HG03460 (cell line): ENCODE data around the gene PER2.

Experiments
- ATAC-seq: cut with Tn5 transposase; IDR thresholded peaks from one replicate; pipeline ENCODE4 v1.9.1; 2021; ENCODE audit not compliant: unreplicated experiment

PER2 gene

GRCh38 chr2:238252766-238253630 lies 35.4 kb downstream of the PER2 start:
- no peak for ATAC-seq

- ATAC-seq: no peak
Measured at GRCh38 chr2:238251986-238252385, 36.4 kb downstream of the PER2 start.

- ATAC-seq: no peak
Measured at GRCh38 chr2:238251331-238251730, 37.1 kb downstream of the PER2 start.

- ATAC-seq: no peak
Measured at GRCh38 chr2:238250896-238251295, 37.5 kb downstream of the PER2 start.

- ATAC-seq: no peak
Measured at GRCh38 chr2:238247841-238248453, 40.5 kb downstream of the PER2 start.

GRCh38 chr2:238247002-238247822 lies 41.2 kb downstream of the PER2 start:
- ATAC-seq: no peak

GRCh38 chr2:238244151-238244550 lies 44.3 kb downstream of the PER2 start:
- ATAC-seq: no peak

GRCh38 chr2:238243496-238244076 lies 44.8 kb downstream of the PER2 start:
- no peak for ATAC-seq

- no peak for ATAC-seq
Measured at GRCh38 chr2:238242731-238243495, 45.5 kb downstream of the PER2 start.

- no peak for ATAC-seq
Measured at GRCh38 chr2:238241970-238242369, 46.4 kb downstream of the PER2 start.

GRCh38 chr2:238240757-238241711 lies 47.4 kb downstream of the PER2 start:
- ATAC-seq: no peak

- ATAC-seq: peak; percentile 85
Measured at GRCh38 chr2:238239863-238240756, 48.3 kb downstream of the PER2 start, which contains the start of gene HES6. TSS of gene HES6 (minus strand) at chr2:238240038. CDS start at chr2:238239905, 133 bp downstream.

GRCh38 chr2:238239543-238239862 lies 48.9 kb downstream of the PER2 start:
- ATAC-seq: peak; percentile 8

- peak; percentile 2 for ATAC-seq
Measured at GRCh38 chr2:238238766-238239542, 49.5 kb downstream of the PER2 start.

- ATAC-seq: no peak
Measured at GRCh38 chr2:238238311-238238765, 50.1 kb downstream of the PER2 start.

GRCh38 chr2:238237431-238238135 lies 50.8 kb downstream of the PER2 start:
- ATAC-seq: no peak

- ATAC-seq: no peak
Measured at GRCh38 chr2:238236571-238236970, 51.8 kb downstream of the PER2 start.
